GM23248 (cell line): ENCODE data around the gene TMBIM1. TPM values are rescaled to one million over a fixed set of nuclear protein-coding genes. Genes with fewer than 3 reads are reported as not detected.
A peak's percentile ranks its signal among the peaks of the same experiment; 100 is the strongest.

Experiments
- DNase-seq: peaks from one replicate; pipeline ENCODE4 v3.0.0-alpha.2; 2015
- H2AFZ ChIP-seq: fragments of 200-600 bp; sonication (generic); 2 replicates; pipeline ENCODE4 v1.6.1; 2016; ENCODE audit warnings: antibody characterized with exemption
- H3F3A ChIP-seq: fragments of 200-600 bp; sonication (generic); 2 replicates; pipeline ENCODE4 v1.6.1; 2016; ENCODE audit warnings: mild to moderate bottlenecking, antibody characterized with exemption, mixed run types; ENCODE audit not compliant: insufficient read depth
- H3K27ac ChIP-seq: fragments of 200-600 bp; sonication (generic); 2 replicates; pipeline ENCODE4 v1.5.1; 2016; ENCODE audit warnings: mild to moderate bottlenecking
- H3K27me3 ChIP-seq: fragments of 200-600 bp; sonication (generic); replicated peaks from 2 replicates; pipeline ENCODE4 v1.6.1; 2016; ENCODE audit warnings: mild to moderate bottlenecking; ENCODE audit not compliant: insufficient read depth
- H3K36me3 ChIP-seq: fragments of 200-600 bp; sonication (generic); 2 replicates; pipeline ENCODE4 v1.6.1; 2016; ENCODE audit warnings: low read depth, mild to moderate bottlenecking
- H3K4me1 ChIP-seq: fragments of 200-600 bp; sonication (generic); 2 replicates; pipeline ENCODE4 v1.6.1; 2016; ENCODE audit warnings: mild to moderate bottlenecking; ENCODE audit not compliant: insufficient read depth
- H3K4me2 ChIP-seq: fragments of 200-600 bp; sonication (generic); one replicate; pipeline ENCODE4 v1.6.1; 2016; ENCODE audit warnings: mild to moderate bottlenecking; ENCODE audit not compliant: unreplicated experiment
- H3K4me3 ChIP-seq: fragments of 200-600 bp; sonication (generic); 2 replicates; pipeline ENCODE4 v1.5.1; 2016; ENCODE audit warnings: mild to moderate bottlenecking
- H3K79me2 ChIP-seq: fragments of 200-600 bp; sonication (generic); 2 replicates; pipeline ENCODE4 v1.6.1; 2016; ENCODE audit warnings: mild to moderate bottlenecking; ENCODE audit not compliant: insufficient read depth
- H3K9ac ChIP-seq: fragments of 200-600 bp; sonication (generic); 2 replicates; pipeline ENCODE4 v1.6.1; 2016; ENCODE audit warnings: mild to moderate bottlenecking
- H3K9me2 ChIP-seq: fragments of 200-600 bp; sonication (generic); 2 replicates; pipeline ENCODE4 v1.6.1; 2016; ENCODE audit warnings: mixed run types, mild to moderate bottlenecking, moderate library complexity; ENCODE audit not compliant: insufficient read depth
- H3K9me3 ChIP-seq: fragments of 200-600 bp; sonication (generic); one replicate; pipeline ENCODE4 v1.6.1; 2017; ENCODE audit warnings: low read depth
- H4K20me1 ChIP-seq: fragments of 200-600 bp; sonication (generic); 2 replicates; pipeline ENCODE4 v1.6.0; 2016; ENCODE audit not compliant: insufficient read depth
- EZH2 ChIP-seq: fragments of 200-600 bp; sonication (generic); IDR thresholded peaks from 2 replicates; pipeline ENCODE4 v1.6.1; 2018; ENCODE audit warnings: antibody characterized with exemption, mild to moderate bottlenecking; ENCODE audit not compliant: insufficient read depth, poor library complexity, severe bottlenecking
- EZH2phosphoT487 ChIP-seq: fragments of 200-600 bp; sonication (generic); IDR thresholded peaks from 2 replicates; pipeline ENCODE4 v1.6.1; 2018; ENCODE audit warnings: antibody characterized with exemption, moderate library complexity, mild to moderate bottlenecking, low read depth; ENCODE audit not compliant: insufficient read depth
- WGBS, 2 experiments: methylation state at CpG; one replicate each; pipeline ENCODE4 v1.1.6; 2015 to 2017; ENCODE audit warnings: low lambda C conversion rate in 2 of 2, low coverage in 1 of 2; ENCODE audit errors: missing lambda C conversion rate in 2 of 2; 5-methylcytosine and 5-hydroxymethylcytosine counted together
- in situ Hi-C: fragments of 300-500 bp; cut with MboI; formaldehyde crosslinking; loops from 2 replicates; pipeline ENCODE4 v1.15.0; 2020
- polyA plus RNA-seq: library from polyadenylated mRNA; unstranded; fragments of >200 nt; fragmentation: Nextera tagmentation; extraction: Ambion mirVana; gene quantifications from 2 replicates; pipeline ENCODE4 v1.2.1, GENCODE V29; 2016
- total RNA-seq: library from RNA; depleted of rRNA; stranded (reverse); fragments of >200 nt; shearing (Covaris generic); gene quantifications from 2 replicates; pipeline ENCODE4 v1.2.3, GENCODE V29; 2014

The TMBIM1 gene
- total and polyA plus RNA-seq, 2 experiments from 2014 or later, result 166 to 178 TPM

DNA sequence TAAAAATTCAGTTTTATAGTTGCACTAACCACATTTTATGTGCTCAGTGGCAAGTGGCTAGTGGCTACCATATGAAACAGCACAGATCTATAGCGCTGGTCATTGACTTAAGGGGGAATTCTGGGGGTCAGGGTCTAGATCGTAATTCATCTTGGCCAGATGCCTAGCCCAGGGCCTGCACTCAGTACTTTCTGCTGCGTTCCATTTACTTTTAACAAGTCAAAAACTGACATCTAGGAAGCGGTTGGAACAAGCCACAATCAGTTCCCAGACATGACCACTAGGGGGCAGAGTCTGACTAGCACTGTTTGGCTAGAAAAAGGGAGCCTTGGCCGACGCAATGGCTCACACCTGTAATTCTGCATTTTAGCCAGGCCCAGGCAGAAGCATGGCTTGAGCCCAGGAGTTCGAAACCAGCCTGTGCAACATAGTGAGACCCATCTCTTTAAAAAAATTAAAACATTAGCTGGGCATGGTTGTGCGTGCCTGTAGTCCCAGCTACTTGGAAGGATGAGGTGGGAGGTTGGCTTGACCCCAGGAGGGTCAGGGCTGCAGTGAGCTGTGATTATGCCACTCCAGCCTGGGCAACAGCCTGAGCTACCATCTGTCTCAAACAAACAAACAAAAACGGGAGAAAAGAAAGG is 9.0 kb upstream of the TMBIM1 start:
- Histone ChIP-seq H3K4me3 (no peak overlapping the region), H3F3A (no peaks in the 10 kb centered on the region), H3K79me2 (no peaks in the 10 kb centered on the region), H3K9me2 (no peaks in the 10 kb centered on the region), H3K4me2 (no peak overlapping the region), H3K9me3 (no peaks in the 10 kb centered on the region), H3K36me3 (no peaks in the 10 kb centered on the region), H3K9ac (no peak overlapping the region), H3K4me1 (no peaks in the 10 kb centered on the region), H4K20me1 (no peaks in the 10 kb centered on the region), H3K27me3 (no peaks in the 10 kb centered on the region; the same call in 1 of the 2 replicates), H2AFZ (peak overlapping the region; percentile 58; the same call in 1 of the 2 replicates), H3K27ac (no peak overlapping the region)
- 7 to 10% methylated on average over 9 of the region's 9 CpGs for WGBS, 2 experiments
- TF ChIP-seq EZH2phosphoT487, result no peak
- TF ChIP-seq EZH2, result no peak
- DNase-seq, result peak; percentile 78
- in situ Hi-C loops, result no loop called here

DNA sequence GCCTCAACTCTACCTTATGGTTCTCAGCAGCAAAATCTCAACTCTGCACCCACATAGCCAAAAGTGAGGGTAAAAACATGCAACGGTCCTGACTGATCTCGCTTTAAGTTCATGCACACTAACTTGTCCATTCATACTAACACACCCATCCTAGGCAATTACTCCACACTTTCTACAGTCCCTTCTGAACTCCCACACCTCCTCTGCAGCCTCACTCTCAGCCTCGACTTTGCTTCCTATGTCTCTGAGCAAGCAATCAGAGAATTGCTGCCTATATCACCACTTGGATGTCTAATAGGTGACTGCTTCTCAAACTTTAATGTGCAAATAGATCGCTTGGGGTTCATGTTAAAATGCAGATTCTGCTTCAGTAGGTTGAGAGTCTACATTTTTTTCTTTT is 7.8 kb upstream of the TMBIM1 start:
- Histone ChIP-seq H3K27me3 (no peaks in the 10 kb centered on the region), H3K79me2 (no peaks in the 10 kb centered on the region), H3K9me2 (no peaks in the 10 kb centered on the region), H3K36me3 (no peaks in the 10 kb centered on the region), H3K9me3 (no peaks in the 10 kb centered on the region), H4K20me1 (no peaks in the 10 kb centered on the region), H3F3A (no peaks in the 10 kb centered on the region), H3K4me2 (no peak overlapping the region), H3K27ac (no peak overlapping the region), H3K9ac (no peak overlapping the region), H2AFZ (no peak overlapping the region), H3K4me1 (no peaks in the 10 kb centered on the region), H3K4me3 (no peak overlapping the region)
- TF ChIP-seq EZH2phosphoT487, result no peak
- TF ChIP-seq EZH2, result no peak
- 61 to 64% methylated on average over 4 of the region's 4 CpGs for WGBS, 2 experiments
- in situ Hi-C loops, result no loop called here
- no peak for DNase-seq

- no peaks in the 10 kb centered on the region for H3K79me2 ChIP-seq
- no peak overlapping the region for H3K9ac ChIP-seq
- H4K20me1 ChIP-seq, result no peaks in the 10 kb centered on the region
- H3K9me2 ChIP-seq, result no peaks in the 10 kb centered on the region
- no peak for TF ChIP-seq EZH2phosphoT487
- no peak for TF ChIP-seq EZH2
- H3K27me3 ChIP-seq, result no peaks in the 10 kb centered on the region
- H3K9me3 ChIP-seq, result no peaks in the 10 kb centered on the region
- H3K4me3 ChIP-seq, result no peak overlapping the region
- H3K27ac ChIP-seq, result no peak overlapping the region
- in situ Hi-C loops, result no loop called here
- H3K4me1 ChIP-seq, result no peaks in the 10 kb centered on the region
- no peak for DNase-seq
- no peak overlapping the region for H2AFZ ChIP-seq
- WGBS, 2 experiments, result 68 to 69% methylated on average over 6 of the region's 6 CpGs
- no peaks in the 10 kb centered on the region for H3F3A ChIP-seq
- H3K4me2 ChIP-seq, result no peak overlapping the region
- no peaks in the 10 kb centered on the region for H3K36me3 ChIP-seq
These were observed 6.1 kb upstream of the TMBIM1 start for GRCh38 chr2:218298314-218298875.

GRCh38 chr2:218296847-218297246 is 4.5 kb upstream of the TMBIM1 start:
- H3K9me2 ChIP-seq, result no peaks in the 10 kb centered on the region
- no peak overlapping the region for H2AFZ ChIP-seq
- H3K27ac ChIP-seq, result no peak overlapping the region
- H3K36me3 ChIP-seq, result no peaks in the 10 kb centered on the region
- H4K20me1 ChIP-seq, result no peaks in the 10 kb centered on the region
- no peak for TF ChIP-seq EZH2
- no peak for TF ChIP-seq EZH2phosphoT487
- peaks cover 10% of the 10 kb centered on the region for H3K79me2 ChIP-seq
- in situ Hi-C loops, result no loop called here
- no peak overlapping the region for H3K9ac ChIP-seq
- no peak overlapping the region for H3K4me3 ChIP-seq
- H3K4me1 ChIP-seq, result peaks cover 6% of the 10 kb centered on the region
- no peaks in the 10 kb centered on the region for H3K9me3 ChIP-seq
- no peak overlapping the region for H3K4me2 ChIP-seq
- H3K27me3 ChIP-seq, result no peaks in the 10 kb centered on the region
- H3F3A ChIP-seq, result peaks cover 7% of the 10 kb centered on the region
- no peak for DNase-seq
- WGBS, 2 experiments, result 85 to 87% methylated on average over 7 of the region's 7 CpGs
